A549 treated with dexamethasone at 1 μM for 4 hours (cell line): ENCODE results near the gene GLIPR1L2. TPM values are rescaled to one million over a fixed set of nuclear protein-coding genes. Genes with fewer than 3 reads are reported as not detected.

Experiments used
- total RNA-seq: library from RNA; stranded (reverse); fragments of 200-300 nt; extraction: Qiagen RNA extraction; gene quantifications from 5 replicates; pipeline ENCODE4 v1.2.3, GENCODE V29; 2022

GLIPR1L2 gene
- 0.08 to 0.25 TPM (median 0.11 TPM) in 5 replicates for total RNA-seq

DNA sequence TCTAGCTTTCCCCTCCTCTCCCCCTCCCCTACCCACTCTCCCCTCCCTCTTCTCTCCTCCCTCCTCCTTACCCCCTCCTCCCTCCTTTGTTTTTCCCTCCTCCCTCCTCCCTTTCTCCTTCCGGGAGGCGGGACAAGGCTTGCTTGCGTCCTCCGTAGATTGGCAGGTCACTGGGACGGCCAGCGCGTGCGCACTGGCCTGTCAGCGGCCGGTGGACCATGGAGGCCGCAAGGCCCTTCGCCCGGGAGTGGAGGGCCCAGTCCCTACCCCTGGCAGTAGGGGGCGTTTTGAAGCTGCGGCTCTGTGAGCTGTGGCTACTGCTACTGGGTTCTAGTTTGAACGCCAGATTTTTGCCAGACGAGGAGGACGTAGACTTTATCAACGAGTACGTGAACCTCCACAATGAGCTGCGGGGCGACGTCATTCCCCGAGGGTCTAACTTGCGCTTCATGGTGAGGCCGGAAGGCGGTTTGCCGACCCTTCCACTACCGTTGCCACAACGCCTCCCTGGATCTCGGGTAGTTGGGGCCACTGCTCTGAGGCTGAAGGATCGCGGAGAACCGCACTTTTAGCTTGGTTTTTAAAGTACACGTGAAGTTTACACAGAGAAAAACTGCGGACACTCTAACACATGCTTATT is at the start of gene GLIPR1L2:
Gene GLIPR1L2, plus strand, starts transcription at position 191 of the 640 bp plus-strand sequence. Its CDS starts 28 bp downstream, at position 219.

DNA sequence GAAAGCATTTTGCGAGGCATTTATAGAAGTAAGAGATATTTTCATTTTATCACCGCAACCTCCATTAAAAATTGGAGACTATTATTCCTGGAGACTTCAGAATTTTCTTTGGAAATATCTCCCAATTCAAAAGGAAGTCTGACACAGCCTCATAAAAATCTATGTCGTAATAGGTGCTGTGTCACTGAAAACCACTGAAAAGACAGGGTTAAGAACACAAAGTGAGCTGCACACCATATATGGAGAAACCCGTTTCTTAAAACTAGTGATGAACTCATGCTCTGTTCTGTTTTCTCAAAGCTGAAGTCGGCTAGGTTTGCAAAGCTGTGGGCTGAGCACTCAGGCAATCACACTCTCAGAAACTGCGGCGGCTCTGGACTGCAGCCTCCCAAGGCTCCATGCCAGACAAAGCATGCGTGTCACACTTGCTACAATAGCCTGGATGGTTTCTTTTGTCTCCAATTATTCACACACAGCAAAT is 89.6 kb downstream of the GLIPR1L2 start, which contains the start of gene GLIPR1:
Gene GLIPR1, plus strand, starts transcription at position 287 of the 481 bp plus-strand sequence. Its CDS starts 126 bp downstream, at position 413.

Other genes starting within 250 kb of the GLIPR1L2 start
- not detected in 5 replicates for gene KCNC2, start 181.2 kb upstream of the GLIPR1L2 start, total RNA-seq
- 0.57 to 1.4 TPM (median 1.2 TPM) in 5 replicates for gene CAPS2, start 60.8 kb upstream of the GLIPR1L2 start, total RNA-seq
- gene GLIPR1L1, start 56.4 kb upstream of the GLIPR1L2 start, total RNA-seq: not detected in 5 replicates
- gene GLIPR1, start 89.7 kb downstream of the GLIPR1L2 start, total RNA-seq: 28.2 to 39.3 TPM (median 31.1 TPM) in 5 replicates
- gene KRR1, start 120.5 kb downstream of the GLIPR1L2 start, total RNA-seq: 53.1 to 76.5 TPM (median 62.6 TPM) in 5 replicates